GM18502 (cell line): ENCODE data around the gene PLEKHH1.
"Not testable (repeated sequence)": the region's sequence is repeated elsewhere in the genome, so short reads cannot be mapped to it uniquely, and the experiment has no call there.

ENCODE experiments used
- ATAC-seq: cut with Tn5 transposase; IDR thresholded peaks from one replicate; pipeline ENCODE4 v1.9.1; 2021; ENCODE audit warnings: mild to moderate bottlenecking; ENCODE audit not compliant: unreplicated experiment, poor library complexity

The PLEKHH1 gene

DNA sequence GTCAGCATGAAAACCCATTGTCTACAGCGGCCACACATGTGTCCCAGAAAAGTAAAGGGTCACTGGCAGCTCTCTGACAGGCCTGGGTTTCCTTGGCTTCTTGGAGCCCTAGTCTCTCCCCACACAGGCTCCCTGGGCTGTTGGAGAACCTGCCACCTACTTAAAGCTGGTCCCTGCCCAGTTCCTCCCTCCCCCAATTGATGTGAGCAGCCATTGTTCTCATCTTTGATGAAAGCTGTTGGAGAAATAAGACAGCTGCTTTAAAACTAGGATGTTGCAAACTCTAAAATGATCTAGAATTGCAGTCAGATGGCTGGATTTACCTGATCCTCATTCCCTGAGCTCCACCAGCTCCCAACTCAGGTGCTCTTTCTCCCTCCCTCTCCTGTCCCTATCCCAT is 4.8 kb upstream of the PLEKHH1 start:
- no peak for ATAC-seq

DNA sequence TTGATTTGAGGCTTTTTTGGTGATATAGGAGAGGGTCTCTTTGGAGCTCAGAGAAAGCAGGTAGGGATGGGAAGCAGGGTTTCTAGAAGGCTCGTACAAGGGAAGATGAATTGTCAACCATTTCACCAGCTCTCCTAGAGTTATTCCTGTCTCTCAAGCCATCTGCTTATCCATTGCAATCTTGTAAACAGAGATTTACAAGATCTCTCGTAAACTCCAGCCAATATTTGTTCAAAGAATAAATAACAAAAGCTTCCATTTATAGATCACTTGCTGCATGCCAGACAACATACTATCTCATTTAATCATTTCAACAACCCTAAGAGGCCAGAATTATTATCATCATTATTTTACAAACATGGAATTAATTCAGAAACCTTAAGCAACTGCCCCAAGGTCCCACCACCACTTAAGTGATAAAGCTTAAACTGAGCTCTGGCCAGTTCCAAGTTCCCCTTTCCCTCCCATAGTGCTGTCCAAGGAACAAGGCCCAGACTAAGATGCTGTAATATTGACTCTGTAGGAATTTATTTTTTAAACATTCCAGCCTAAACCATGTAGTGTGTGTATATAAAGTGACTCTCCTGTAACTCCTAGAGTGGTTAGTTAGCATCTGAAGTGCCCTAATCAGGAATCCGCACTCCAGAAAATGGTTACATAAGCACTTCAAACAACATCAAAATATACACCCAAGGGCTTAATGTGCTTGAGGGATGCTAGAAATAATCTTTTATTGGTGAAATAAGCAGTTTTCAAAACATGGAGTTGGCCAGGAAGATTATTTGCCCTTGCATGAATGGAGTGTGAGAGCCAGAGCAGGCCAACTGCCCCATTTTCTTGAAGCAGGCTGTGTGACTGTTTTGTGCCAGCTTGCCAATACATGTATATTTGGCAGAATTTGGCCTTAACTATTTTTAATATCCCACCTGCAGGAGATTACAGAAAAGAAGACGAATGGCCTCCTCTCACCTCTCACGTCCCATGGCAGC is 2.8 kb upstream of the PLEKHH1 start:
- ATAC-seq, result no peak

DNA sequence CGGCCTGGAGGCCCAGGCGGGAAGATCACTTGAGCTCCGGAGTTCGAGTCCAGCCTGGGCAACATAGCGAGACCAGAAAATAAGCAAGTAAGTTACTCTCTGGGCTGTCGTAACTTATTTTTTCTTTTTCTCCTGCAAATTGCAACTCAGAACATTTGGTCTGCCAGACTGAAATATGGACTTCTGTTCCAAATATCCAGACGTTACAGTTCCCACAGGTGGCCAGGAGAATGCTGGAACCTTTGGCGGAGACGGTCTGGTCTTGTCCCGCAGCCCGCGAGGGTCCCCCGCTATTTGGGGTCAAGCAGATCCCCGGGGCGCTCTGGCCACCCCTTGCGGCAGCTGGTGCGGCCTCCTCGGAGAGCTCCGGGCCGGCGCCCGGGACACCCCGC is 488 bp upstream of the PLEKHH1 start:
- ATAC-seq, result no peak

DNA sequence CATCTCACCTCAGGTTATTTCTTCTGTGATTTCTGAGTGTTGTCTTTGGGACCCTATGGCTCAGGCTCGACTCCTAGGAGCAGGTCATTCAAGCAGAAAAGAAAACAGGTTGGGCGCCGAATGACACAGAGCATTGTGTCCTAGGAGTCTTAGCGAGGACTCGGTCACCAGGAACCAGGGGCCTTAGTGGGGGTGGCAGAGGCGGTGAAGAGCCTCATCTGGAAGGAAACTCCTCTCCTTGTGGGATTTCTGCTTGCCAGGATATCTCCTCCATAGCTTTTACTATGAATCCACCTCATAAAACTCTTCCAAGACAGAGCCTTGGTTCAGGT is 630 bp downstream of the PLEKHH1 start:
- no peak for ATAC-seq

DNA sequence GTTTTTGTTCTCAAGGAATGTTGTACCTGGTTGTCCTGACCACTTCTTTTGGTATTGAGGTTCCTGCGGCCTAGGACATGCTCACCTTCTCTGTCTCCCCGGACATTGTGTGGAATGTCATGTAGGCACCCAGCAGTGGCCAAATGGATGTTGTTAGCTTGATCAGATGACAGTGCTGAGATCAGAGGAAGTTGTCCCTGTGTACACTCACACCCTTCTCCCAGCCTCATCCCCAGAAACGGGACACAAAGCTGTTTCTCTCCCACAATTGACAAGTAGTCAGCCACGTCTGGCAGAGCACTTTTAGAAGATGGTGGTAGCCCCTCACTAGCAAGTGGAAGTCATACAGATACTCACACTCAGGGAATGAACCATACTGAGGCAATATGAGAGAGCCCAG is 3.0 kb downstream of the PLEKHH1 start:
- ATAC-seq, result no peak

DNA sequence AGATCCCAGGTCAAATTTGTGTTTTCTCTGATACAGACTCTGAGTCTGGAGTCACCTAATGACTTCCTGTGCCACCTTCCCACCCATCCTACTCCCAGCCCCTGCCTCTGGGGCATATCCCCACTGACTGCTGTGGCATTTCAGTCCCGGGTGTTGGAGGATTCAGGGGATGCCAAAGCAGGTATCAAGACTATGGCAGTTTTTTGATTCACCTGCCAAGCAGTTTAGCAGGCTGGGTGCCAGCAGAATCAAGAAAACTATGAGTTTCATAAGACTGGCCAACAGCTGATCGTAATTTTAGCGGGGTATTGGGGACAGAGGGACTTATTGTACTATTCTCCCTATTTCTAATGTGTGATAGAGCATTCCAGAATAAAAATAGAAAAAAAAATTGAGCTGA is 4.6 kb downstream of the PLEKHH1 start:
- ATAC-seq, result no peak

DNA sequence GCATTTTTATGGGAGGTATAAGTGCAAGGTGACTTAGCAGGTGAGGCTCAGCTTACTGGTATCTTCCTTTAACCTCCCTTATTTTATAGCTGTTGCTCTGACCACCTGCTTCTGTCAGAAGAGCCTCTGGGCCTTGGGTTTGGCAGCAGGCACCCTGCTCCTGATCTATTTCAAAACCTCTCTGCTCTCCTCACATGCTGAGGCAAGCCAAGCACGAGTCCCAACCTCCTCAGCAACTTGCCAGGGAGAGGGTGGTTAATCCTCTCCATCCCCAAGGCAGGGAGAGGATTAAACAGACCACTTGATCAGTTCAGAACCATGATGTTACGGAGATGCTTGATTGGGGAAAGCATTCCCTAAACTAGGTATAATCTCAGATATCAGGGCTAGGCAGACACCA is 5.4 kb downstream of the PLEKHH1 start:
- no peak for ATAC-seq

DNA sequence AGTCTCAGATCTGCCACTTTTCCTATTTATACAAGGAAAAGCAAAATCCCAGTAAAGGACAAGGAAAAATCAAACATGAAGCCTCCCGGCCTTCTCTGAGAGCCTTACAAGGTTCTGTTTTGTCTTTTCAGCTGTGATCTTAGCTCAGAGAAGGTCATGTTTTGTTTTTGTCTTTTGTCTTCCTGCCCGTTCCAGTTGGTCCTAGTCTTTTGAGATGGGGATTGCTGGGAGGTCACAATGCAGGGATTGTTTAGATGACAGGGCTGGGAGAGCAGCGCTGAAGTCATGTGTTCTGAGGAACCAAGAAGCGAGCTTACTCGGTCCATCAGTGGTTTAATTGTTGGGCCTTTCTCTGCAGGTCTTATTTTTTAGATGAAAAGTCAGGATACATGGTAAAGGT is 6.0 kb downstream of the PLEKHH1 start:
- ATAC-seq, result no peak

DNA sequence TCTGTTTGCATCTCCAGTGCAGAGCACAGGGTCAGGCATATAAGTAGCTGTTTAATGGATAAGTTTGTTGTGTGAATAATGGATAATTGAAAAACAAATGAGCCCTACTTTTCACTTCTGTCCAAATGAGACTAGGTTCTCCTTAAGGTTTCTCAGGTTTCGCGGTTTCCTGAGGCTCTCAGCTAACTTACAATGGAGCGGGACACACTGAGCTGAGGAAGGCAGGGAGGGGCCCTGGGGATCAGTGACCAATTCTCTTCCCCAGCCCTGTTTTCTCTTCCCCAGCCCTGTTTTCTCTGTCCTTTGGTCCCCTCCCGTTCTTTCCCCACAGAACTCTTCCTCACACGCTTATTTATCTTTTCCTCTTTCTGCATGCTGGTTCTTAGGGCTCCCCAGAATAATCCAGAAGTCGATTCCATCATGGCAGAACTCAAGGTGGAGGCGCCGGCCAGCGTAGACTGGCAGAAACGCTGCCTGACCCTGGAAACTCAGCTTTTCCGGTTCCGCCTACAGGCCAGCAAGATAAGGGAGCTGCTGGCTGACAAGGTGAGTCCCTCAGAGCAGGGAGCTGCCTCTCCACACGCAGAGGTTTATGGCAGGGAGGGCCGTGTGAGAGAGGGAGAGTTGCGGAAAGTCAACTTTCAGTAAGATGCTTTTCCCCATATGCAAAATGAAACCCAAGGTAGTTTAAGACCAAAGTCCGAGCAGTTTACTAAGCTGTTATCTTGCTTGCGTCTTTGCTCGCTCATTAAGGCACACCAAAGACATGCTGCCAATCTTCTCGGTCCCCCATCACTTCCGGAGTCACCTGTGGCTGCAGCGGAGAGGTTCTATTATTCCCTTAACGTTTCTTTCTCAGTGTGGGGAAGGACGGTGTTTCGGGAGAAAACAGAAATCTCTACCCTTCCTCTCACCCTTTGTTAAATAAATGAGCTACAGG is 8.6 kb downstream of the PLEKHH1 start:
- ATAC-seq, result peak; percentile 53

DNA sequence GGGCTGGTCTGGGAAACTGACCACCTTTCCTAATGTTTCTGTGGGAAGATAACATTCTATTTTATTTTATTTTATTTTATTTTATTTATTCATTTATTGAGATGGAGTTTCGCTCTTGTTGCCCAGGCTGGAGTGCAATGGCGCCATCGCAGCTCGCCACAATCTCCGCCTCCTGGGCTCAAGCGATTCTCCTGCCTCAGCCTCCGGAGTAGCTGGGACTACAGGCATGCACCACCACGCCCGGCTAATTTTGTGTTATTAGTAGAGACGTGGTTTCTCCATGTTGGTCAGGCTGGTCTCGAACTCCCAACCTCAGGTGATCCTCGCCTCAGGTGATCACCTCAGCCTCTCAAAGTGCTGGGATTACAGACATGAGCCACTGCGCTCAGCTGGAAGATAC is 9.5 kb downstream of the PLEKHH1 start:
- ATAC-seq, result not testable (repeated sequence)

DNA sequence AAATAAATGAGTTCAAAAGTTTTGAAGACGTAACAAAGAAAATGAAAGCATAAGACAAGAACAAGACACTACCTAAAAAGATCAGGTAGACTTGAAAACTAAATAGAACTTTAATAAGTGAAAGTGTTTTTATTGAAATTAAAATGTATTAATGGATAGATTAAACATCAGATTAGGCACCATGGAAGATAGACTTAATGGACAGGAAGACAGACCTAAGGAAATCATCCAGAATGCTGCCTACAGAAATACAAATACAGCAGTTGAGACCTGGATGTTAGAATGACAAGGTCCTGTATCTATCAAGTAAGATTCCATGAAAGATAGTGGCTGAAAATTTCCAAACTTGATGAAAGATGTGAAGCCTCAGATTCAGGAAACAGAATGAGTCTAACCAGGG is 11.5 kb downstream of the PLEKHH1 start:
- no peak for ATAC-seq

DNA sequence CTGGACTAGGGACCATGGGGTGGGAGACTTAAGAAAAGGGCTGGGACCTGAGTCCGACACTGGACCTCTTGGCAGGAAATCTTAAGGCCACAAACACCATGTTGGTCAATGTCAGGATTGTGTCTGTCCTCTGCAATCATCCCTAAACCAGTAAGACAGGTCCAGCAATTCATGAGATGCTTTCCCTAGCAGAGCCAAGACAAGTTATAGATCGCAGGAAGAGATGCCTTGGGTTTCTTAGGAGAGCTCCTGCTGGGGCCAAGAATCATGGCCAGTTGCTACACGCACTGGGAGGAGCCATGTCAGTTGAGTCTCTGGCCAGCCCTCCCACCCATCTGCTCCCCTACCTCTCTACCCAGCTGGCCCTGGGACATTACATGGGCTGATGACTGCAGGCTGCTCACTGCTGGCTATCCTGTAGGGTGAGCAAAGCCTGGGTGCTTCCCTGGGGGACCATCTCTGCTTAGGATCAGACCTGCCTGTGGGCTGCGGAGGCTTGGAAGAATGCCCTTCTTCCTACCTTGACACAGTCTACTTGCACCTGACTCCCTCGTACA is 14.2 kb downstream of the PLEKHH1 start:
- ATAC-seq, result no peak

DNA sequence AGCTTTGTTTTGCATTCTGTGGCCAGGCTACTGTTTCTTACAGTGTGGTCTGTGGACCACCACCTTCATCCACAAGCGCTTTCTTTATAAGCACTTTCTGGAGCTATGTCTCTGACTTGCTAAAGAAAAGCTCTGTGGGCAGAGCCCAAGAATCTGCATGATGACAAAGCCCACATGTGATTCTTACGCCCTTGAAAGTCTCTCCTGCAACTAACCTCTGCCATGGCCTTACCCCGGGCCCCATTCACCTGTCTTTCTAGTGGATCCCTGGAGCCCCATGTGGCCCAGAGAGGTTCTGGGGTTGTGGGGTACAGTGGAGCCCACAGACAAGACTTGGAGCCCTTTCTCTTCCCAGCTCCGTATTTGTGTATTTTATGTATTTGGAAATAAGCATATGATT is 16.6 kb downstream of the PLEKHH1 start:
- ATAC-seq, result no peak

DNA sequence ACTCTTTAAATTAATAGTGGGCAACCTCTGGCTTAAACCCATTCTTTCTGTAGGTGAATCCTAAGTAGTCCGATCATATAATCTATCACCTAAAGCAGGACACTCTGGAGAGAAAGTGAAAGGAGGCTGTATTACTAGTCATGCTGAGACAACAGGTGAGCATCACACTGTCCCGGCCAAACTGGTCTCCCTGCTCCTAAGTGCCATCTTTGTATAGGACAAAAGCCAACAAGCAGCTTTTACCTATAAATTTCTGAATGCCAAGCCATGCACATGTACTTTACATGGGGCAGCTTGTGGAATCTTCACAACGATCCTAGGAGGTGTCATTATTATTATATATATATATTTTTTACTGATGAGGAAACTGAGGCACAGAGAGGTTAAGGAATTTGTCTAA is 18.0 kb downstream of the PLEKHH1 start:
- no peak for ATAC-seq

DNA sequence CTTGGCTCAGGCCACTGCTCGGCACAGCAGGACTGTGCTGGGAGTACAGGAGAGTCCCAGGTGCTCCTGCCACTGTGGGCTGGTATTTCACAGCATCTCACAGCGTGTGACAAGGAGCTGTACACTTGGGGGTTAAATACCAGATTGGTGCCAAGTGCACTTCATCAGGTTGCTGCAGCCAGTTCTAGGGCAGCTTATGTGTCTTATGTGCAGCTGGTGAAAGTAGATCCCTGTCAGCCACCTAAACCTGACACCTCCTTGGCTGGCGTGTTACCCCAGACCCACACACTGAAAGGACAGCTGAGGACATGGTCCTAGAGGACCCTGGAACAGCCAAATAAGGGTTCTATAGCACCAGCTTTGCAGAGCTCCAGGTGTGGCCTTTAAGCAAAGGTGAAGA is 18.9 kb downstream of the PLEKHH1 start:
- ATAC-seq, result no peak

DNA sequence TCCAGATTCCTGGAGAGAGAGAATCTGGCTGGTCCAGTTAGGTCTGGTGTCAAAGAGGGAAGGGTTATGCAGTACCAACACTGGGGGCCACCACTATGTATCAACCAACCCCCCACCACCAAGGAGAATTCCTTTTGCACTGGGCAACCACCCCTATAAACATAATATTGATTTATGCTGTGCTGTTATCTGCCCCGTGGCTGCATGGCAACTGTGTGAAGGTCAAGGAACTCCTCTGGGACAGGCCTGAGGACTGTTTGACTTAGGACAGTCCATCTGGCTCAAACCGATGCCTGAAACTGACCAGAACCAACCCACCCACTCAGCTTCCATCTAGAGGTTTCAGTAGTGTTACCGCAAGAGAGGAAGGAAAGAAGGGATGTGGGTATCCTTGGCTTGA is 20.5 kb downstream of the PLEKHH1 start:
- ATAC-seq, result no peak

DNA sequence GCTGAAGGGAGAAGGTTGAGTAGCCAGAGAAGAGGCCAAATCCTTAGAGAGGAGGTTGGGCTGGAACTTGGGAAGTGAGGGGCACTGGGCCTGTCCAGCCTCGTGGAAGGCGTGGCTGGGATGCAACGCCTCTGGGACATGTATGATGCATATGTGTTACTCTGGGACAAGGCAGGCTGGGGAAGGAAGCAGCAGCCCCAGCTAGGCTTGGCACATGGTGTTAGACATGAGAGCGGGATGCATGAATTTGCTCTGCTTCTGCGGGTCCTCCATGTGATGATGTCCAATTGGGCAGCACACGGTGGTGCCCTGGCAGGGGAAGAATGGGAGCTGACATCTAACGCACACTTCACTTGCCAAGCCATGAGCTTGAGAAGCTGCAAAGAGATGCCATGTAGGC is 21.3 kb downstream of the PLEKHH1 start:
- ATAC-seq, result no peak

DNA sequence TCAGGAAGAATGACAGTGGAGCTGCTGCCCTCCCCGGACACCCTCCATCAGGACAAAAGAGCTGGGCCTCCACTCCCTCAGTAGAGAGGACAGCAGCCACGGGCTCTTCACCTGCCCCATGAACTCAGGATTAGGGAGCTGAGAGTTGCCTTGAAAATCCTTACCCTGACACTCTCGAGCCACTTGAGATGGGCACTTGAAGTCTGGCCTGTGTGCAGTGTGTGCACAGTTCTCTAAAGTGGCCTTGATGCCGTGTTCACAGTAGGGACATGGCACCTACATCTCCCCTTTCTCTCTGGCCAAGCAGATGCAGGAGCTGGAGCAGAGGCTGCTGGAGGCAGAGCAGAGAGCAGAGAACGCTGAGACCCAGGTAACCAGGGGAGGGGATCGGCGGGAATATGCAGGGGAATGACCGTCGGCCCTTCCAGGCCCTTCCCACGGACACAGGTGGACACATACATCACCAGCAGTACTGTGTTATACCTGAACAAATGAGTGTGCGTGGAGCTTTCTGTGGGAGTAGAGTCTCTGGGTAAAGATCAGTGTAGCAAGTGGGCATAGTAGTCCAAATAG is 22.5 kb downstream of the PLEKHH1 start:
- ATAC-seq, result no peak

DNA sequence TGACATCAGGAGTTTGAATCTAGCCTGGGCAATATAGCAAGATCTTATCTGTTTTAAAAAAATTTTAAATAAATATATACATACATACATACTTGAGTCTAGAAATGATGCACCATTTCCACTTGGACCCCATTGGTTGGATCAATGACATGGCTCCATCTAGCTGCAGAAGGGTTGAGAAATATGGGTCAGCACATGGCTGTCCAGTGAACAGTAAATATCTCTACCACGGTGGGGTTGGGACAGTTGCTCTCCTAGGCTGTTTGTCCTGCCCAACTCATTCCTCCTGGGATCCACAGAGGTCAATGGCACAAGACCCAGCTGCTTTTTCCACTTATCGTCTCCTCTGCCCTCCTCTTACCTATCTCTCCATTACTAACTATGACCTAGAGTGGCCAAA is 23.6 kb downstream of the PLEKHH1 start:
- no peak for ATAC-seq

DNA sequence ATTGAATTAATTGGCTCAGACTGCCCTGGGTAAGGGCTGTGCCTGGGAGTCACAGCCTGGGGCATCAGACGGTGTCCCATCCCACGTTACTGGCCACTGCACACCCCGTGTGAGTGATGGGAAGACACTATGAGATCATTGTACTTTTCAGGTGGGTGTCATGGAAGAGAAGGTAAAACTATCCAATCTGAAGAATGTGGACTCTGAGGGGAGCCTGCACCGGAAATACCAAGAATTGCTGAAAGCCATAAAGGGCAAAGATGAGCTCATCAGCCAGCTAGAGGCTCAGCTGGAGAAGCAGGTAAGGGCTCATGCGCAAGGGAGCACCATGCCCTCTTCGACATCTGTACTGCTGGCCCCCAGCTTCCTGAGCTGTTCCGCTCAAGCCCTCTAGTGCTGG is 24.0 kb downstream of the PLEKHH1 start:
- no peak for ATAC-seq

DNA sequence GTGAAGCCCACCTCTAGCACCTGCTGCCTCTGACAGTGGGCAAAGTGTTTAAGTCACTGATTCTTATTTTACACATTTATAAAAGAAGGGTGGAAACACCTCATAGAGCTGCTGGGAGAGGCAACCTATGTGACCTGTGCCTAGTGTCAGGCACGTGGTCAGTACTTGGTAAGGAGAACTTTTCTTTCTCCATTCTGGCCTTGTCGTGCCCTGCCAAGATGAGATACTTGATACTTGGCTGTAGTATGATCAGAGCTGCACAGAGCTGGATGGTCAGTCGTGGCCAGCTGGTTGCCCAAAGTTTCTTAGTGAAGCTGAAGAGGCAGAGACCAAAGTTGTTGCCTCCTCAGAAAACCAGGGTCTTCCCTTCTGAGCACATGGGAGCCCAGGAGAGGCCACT is 24.6 kb downstream of the PLEKHH1 start:
- no peak for ATAC-seq
